DOHH2 (cell line): ENCODE measurements around the gene ELAC1.
"Not testable (repeated sequence)": the region's sequence is repeated elsewhere in the genome, so short reads cannot be mapped to it uniquely, and the experiment has no call there.

Experiments used
- H3F3A ChIP-seq: fragments of 200-600 bp; sonication (generic), shearing (Covaris generic); 2 replicates; pipeline ENCODE4 v1.6.0; 2016; ENCODE audit warnings: antibody characterized with exemption, mild to moderate bottlenecking; ENCODE audit not compliant: control insufficient read depth, insufficient read depth
- H3K27ac ChIP-seq: fragments of 200-600 bp; sonication (generic); 2 replicates; pipeline ENCODE4 v1.5.1; 2014; ENCODE audit warnings: low read depth, mild to moderate bottlenecking, low read length, moderate library complexity
- H3K27me3 ChIP-seq: fragments of 200-600 bp; sonication (generic); 2 replicates; pipeline ENCODE4 v1.6.1; 2014; ENCODE audit warnings: mild to moderate bottlenecking, low read length, mixed read lengths; ENCODE audit not compliant: control insufficient read depth
- H3K36me3 ChIP-seq: fragments of 200-600 bp; sonication (generic); 2 replicates; pipeline ENCODE4 v1.6.1; 2014; ENCODE audit warnings: mild to moderate bottlenecking, low read length, moderate library complexity, mixed read lengths; ENCODE audit not compliant: control insufficient read depth
- H3K4me1 ChIP-seq: fragments of 200-600 bp; sonication (generic); 2 replicates; pipeline ENCODE4 v1.6.1; 2014; ENCODE audit warnings: mild to moderate bottlenecking, low read length, mixed read lengths; ENCODE audit not compliant: control insufficient read depth
- H3K4me2 ChIP-seq: fragments of 200-600 bp; sonication (generic); 2 replicates; pipeline ENCODE4 v1.6.0; 2014; ENCODE audit warnings: mild to moderate bottlenecking, low read length, moderate library complexity
- H3K4me3 ChIP-seq: fragments of 200-600 bp; sonication (generic); 2 replicates; pipeline ENCODE4 v1.5.1; 2014; ENCODE audit warnings: mild to moderate bottlenecking, low read length, mixed read lengths
- H3K79me2 ChIP-seq: fragments of 200-600 bp; sonication (generic); 2 replicates; pipeline ENCODE4 v1.6.1; 2014; ENCODE audit warnings: mild to moderate bottlenecking, low read length, mixed read lengths; ENCODE audit not compliant: control insufficient read depth
- H3K9me2 ChIP-seq: fragments of 200-600 bp; sonication (generic); replicated peaks from 2 replicates; pipeline ENCODE4 v1.6.1; 2014; ENCODE audit warnings: mild to moderate bottlenecking, low read length, mixed read lengths; ENCODE audit not compliant: control insufficient read depth
- H3K9me3 ChIP-seq: fragments of 200-600 bp; sonication (generic); 2 replicates; pipeline ENCODE4 v1.6.1; 2014; ENCODE audit warnings: antibody characterized with exemption, low read length, mixed read lengths; ENCODE audit not compliant: control insufficient read depth, insufficient read depth
- H4K20me1 ChIP-seq: fragments of 200-600 bp; sonication (generic); 2 replicates; pipeline ENCODE4 v1.6.0; 2014; ENCODE audit warnings: low read depth, mild to moderate bottlenecking, antibody characterized with exemption, low read length, moderate library complexity; ENCODE audit not compliant: control insufficient read depth, insufficient read depth
- CTCF ChIP-seq: fragments of 200-600 bp; sonication (generic); IDR thresholded peaks from one replicate; pipeline ENCODE4 v1.5.1; 2014; ENCODE audit warnings: antibody characterized with exemption, mild to moderate bottlenecking, low read depth, low read length; ENCODE audit not compliant: poor library complexity, severe bottlenecking
- EZH2phosphoT487 ChIP-seq: fragments of 200-600 bp; sonication (generic); IDR thresholded peaks from 2 replicates; pipeline ENCODE4 v1.6.1; 2017; ENCODE audit warnings: borderline replicate concordance, mild to moderate bottlenecking, antibody characterized with exemption, low read length, moderate library complexity, mixed read lengths

The ELAC1 gene

GRCh38 chr18:50938912-50939311, 28.9 kb upstream of the ELAC1 start:
- H3K27ac ChIP-seq, result no peak overlapping the region
- H3K36me3 ChIP-seq, result peaks cover 42% of the 10 kb centered on the region
- no peaks in the 10 kb centered on the region for H3K9me3 ChIP-seq
- H3F3A ChIP-seq, result peaks cover 10% of the 10 kb centered on the region
- no peaks in the 10 kb centered on the region for H3K27me3 ChIP-seq
- TF ChIP-seq CTCF (no peak), EZH2phosphoT487 (no peak)
- no peaks in the 10 kb centered on the region for H3K79me2 ChIP-seq
- H3K4me3 ChIP-seq, result no peak overlapping the region
- H4K20me1 ChIP-seq, result no peaks in the 10 kb centered on the region
- no peaks in the 10 kb centered on the region for H3K4me1 ChIP-seq
- H3K4me2 ChIP-seq, result no peak overlapping the region
- H3K9me2 ChIP-seq, result no peaks in the 10 kb centered on the region

GRCh38 chr18:50944245-50944932, 23.5 kb upstream of the ELAC1 start:
- Histone ChIP-seq H4K20me1 (no peaks in the 10 kb centered on the region), H3F3A (peaks cover 2% of the 10 kb centered on the region; the same call in 1 of the 2 replicates), H3K4me3 (no peak overlapping the region), H3K79me2 (no peaks in the 10 kb centered on the region), H3K9me2 (no peaks in the 10 kb centered on the region), H3K4me2 (no peak overlapping the region), H3K36me3 (peaks cover 51% of the 10 kb centered on the region), H3K27ac (no peak overlapping the region), H3K9me3 (no peaks in the 10 kb centered on the region), H3K4me1 (no peaks in the 10 kb centered on the region), H3K27me3 (no peaks in the 10 kb centered on the region)
- TF ChIP-seq EZH2phosphoT487 (no peak), CTCF (no peak)

DNA sequence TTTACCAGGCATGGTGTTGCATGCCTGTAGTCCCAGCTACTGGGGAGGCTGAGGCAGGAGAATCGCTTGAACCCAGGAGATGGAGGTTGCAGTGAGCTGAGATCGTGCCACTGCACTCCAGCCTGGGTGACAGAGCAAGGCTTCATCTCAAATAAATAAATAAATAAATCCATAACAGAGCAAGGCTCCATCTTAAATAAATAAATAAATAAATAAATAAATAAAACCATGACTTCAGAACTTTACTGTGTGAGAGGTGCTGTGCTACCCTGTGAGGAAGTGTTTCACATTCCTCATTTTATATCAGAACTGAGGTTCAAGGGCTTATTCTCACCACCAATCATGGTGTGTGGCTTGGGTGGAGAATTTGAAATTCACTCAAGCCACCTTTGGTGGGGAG, 21.9 kb upstream of the ELAC1 start:
- not testable (repeated sequence) for H3K9me3 ChIP-seq, H3K27me3 ChIP-seq, H4K20me1 ChIP-seq, H3K9me2 ChIP-seq, H3K27ac ChIP-seq, H3K4me3 ChIP-seq, H3K79me2 ChIP-seq, H3K4me1 ChIP-seq, H3F3A ChIP-seq, H3K4me2 ChIP-seq
- peaks cover 38% of the 10 kb centered on the region for H3K36me3 ChIP-seq

DNA sequence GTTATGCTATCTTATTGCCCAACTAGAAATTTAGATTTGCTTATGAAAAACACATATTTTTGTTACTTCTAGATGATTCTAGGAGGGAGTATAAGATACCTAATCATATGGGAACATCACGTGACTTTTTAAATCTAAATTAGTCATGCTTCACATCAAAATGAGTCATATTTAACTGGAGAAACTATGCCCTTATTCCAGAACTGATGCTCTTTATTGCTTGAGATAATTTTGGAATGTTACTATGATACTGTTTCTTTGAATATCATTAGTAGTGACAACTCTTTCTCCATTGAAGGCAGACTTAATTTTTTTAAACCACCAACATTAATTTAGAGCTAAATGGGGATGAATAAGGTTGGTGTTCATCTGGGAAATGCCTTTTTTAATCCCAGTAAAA, 19.9 kb upstream of the ELAC1 start:
- H3K79me2 ChIP-seq, result no peaks in the 10 kb centered on the region
- H4K20me1 ChIP-seq, result no peaks in the 10 kb centered on the region
- no peaks in the 10 kb centered on the region for H3K4me1 ChIP-seq
- H3K9me2 ChIP-seq, result no peaks in the 10 kb centered on the region
- TF ChIP-seq EZH2phosphoT487, result no peak
- no peak for TF ChIP-seq CTCF
- peaks cover 2% of the 10 kb centered on the region; the same call in 1 of the 2 replicates for H3F3A ChIP-seq
- H3K9me3 ChIP-seq, result no peaks in the 10 kb centered on the region
- no peak overlapping the region for H3K4me3 ChIP-seq
- H3K27ac ChIP-seq, result no peak overlapping the region
- H3K4me2 ChIP-seq, result no peak overlapping the region
- H3K27me3 ChIP-seq, result no peaks in the 10 kb centered on the region
- H3K36me3 ChIP-seq, result peaks cover 30% of the 10 kb centered on the region
